WI38 (cell line): ENCODE measurements around the gene RPS6KA2.

Source experiments
- H3K4me3 ChIP-seq: 2 replicates; pipeline ENCODE4 v1.5.1; 2011; ENCODE audit warnings: low read depth, mild to moderate bottlenecking, control low read depth, low read length
- CTCF ChIP-seq: IDR thresholded peaks from 2 replicates; pipeline ENCODE4 v1.5.1; 2012; ENCODE audit warnings: low read depth, mild to moderate bottlenecking, control low read depth, low read length

The RPS6KA2 gene

GRCh38 chr6:166520905-166521834 is 105.9 kb downstream of the RPS6KA2 start:
- H3K4me3 ChIP-seq, result no peak overlapping the region
- TF ChIP-seq CTCF, result no peak

- H3K4me3 ChIP-seq, result no peak overlapping the region
Measured at GRCh38 chr6:166516251-166516884, 110.7 kb downstream of the RPS6KA2 start.

GRCh38 chr6:166515072-166515810 is 111.8 kb downstream of the RPS6KA2 start:
- no peak overlapping the region for H3K4me3 ChIP-seq
- TF ChIP-seq CTCF, result peak; percentile 44

More at GRCh38 chr6:166516251-166516884, 110.7 kb downstream of the RPS6KA2 start:
- TF ChIP-seq CTCF, result no peak

- 0 out of 2 replicates have a peak, but pooled peaks have one; percentile 10 for TF ChIP-seq CTCF
- H3K4me3 ChIP-seq, result no peak overlapping the region
Measured at GRCh38 chr6:166514196-166514595, 112.9 kb downstream of the RPS6KA2 start.

GRCh38 chr6:166512567-166512966 is 114.5 kb downstream of the RPS6KA2 start:
- H3K4me3 ChIP-seq, result no peak overlapping the region
- TF ChIP-seq CTCF, result no peak

GRCh38 chr6:166511316-166511715 is 115.7 kb downstream of the RPS6KA2 start:
- TF ChIP-seq CTCF, result no peak
- no peak overlapping the region for H3K4me3 ChIP-seq
